Activated naive CD4-positive, alpha-beta T cell treated with anti-CD3 and anti-CD28 coated beads, Interleukin-2, amount 10 ng/mL, durations not matched to agents 7 days and 5 days (primary cell): Measurements from ENCODE around the gene RAD23A.
"Not testable (repeated sequence)": the region's sequence is repeated elsewhere in the genome, so short reads cannot be mapped to it uniquely, and the experiment has no call there.

Experiments
- CTCF ChIA-PET: fragments of 350-600 bp; sonication (Branson Sonifier 250); formaldehyde crosslinking; loops from one replicate; lab custom pipeline; 2021; ENCODE audit warnings: antibody characterized with exemption; lab: Charles Lee
- DNase-seq: peaks from one replicate; pipeline ENCODE4 v3.0.0-alpha.2; 2020
- H3K27ac Mint-ChIP-seq: one replicate; pipeline ENCODE4 v1.8.0; 2021; ENCODE audit warnings: mild to moderate bottlenecking, moderate library complexity, mixed read lengths
- H3K27me3 Mint-ChIP-seq: one replicate; pipeline ENCODE4 v1.8.0; 2021; ENCODE audit warnings: mild to moderate bottlenecking, mixed read lengths
- H3K36me3 Mint-ChIP-seq: one replicate; pipeline ENCODE4 v1.8.0; 2021; ENCODE audit warnings: mixed read lengths
- H3K4me1 Mint-ChIP-seq: one replicate; pipeline ENCODE4 v1.8.0; 2021; ENCODE audit warnings: mixed read lengths
- H3K4me3 Mint-ChIP-seq: one replicate; pipeline ENCODE4 v1.8.0; 2021; ENCODE audit warnings: mild to moderate bottlenecking, moderate library complexity, mixed read lengths
- H3K9me3 Mint-ChIP-seq: one replicate; pipeline ENCODE4 v1.8.0; 2021; ENCODE audit warnings: mixed read lengths

Gene RAD23A

DNA sequence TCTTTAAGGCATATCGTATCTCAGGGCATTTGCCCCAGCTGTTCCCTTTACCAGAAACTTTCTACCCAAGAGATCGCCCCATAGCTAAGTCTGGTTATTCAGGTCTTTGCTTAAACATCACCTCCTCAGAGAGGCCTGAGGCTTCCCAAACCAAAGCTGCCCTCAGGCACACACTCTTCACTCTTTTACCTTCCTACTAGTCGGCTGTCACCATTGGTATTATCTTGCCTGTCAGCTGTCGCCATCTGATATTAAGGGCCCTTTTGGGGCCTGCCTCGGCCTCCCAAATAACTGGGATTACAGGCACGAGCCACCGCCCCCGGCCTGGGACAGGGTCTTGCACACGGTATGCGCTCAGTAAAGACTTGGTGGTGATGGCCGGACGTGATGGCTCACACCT is 10.3 kb downstream of the RAD23A start:
- H3K4me3 Mint-ChIP-seq: peak overlapping the region; percentile 84
- CTCF ChIA-PET: interaction anchor here (1.0 to 4.9 kb wide), 3 partner anchors 9 to 71 kb away, joined by 3 to 30 read pairs (median 6); no protein-coding TSS in a partner anchor
- no peaks in the 10 kb centered on the region for H3K27me3 Mint-ChIP-seq
- no peak for DNase-seq
- H3K4me1 Mint-ChIP-seq: peaks cover 35% of the 10 kb centered on the region
- H3K36me3 Mint-ChIP-seq: peaks cover 32% of the 10 kb centered on the region
- H3K9me3 Mint-ChIP-seq: no peaks in the 10 kb centered on the region
- H3K27ac Mint-ChIP-seq: peak overlapping the region; percentile 87

DNA sequence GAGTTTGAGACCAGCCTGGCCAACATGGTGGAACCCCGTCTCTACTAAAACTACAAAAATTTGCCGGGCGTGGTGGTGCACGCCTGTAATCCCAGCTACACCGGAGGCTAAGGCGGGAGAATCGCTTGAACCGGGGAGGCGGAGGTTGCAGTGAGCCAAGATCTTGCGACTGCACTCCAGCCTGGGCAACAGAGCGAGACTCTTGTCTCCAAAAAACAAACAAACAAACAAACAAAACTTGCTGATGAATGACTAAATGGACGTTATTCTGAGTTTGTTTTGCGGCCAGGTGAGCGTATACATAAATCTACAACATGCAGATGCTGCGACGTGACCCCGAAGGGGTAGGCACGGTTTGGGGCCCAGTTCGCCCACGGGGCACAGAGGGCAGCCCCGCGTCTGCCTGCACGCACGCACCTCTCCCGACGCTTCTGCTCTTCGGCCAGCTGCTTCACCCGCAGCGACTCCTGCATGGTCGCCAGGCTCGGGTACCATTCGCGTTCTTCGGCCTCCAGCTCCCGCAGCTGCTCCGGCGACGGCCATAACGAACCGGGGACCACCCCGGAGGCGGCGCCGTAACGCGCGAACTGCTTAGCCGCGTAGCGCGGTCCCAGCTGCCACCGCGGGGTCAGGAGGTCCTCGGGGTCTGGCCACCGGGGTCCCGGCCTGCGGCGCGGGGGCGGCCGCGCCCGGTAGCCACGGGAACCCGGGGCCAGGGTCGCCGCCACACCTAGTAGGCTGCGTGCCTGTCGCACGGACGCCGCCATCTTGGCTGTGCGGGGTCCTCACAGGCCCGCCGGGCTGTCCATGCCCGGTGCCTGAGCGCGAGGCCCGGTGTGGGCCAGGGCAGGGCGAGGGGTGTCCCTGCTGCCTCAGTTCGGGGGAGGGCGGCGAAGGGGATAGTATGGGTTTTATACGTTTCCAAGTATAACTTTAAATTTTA is 11.1 kb downstream of the RAD23A start, which contains the start of gene GADD45GIP1:
GADD45GIP1 (minus strand) TSS at position 778 of the 943 bp plus-strand sequence; CDS start at position 767, 11 bp downstream.
- Mint-ChIP-seq H3K27me3 (no peaks in the 10 kb centered on the region), H3K4me1 (peaks cover 35% of the 10 kb centered on the region), H3K4me3 (peak within 1 kb of the TSS; percentile 86), H3K9me3 (no peaks in the 10 kb centered on the region), H3K27ac (peak within 1 kb of the TSS; percentile 93), H3K36me3 (peaks cover 24% of the 10 kb centered on the region)
- CTCF ChIA-PET: interaction anchor here (0.6 to 4.9 kb wide), 4 partner anchors 8 to 72 kb away, joined by 3 to 30 read pairs (median 6); no protein-coding TSS in a partner anchor
- peak; percentile 88 for DNase-seq

DNA sequence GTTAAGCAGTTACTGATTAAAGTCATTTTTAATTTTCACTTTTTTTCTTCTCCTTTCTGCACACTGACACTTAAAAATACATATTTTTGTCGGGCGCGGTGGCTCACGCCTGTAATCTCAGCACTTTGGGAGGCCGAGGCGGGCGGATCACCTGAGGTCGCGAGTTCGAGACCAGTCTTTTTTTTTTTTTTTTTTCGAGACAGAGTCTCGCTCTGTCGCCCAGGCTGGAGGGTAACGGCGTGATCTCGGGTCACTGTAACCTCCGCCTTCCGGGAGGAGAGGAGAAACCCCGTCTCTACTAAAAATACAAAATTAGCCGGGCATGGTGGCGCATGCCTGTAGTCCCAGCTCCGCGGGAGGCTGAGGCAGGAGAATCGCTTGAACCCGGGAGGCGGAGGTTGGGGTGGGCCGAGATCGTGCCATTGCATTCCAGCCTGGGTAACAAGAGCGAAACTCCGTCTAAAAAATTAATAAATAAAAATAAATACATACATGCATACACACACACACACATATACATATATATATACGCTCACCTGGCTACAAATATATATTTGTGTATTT is 11.8 kb downstream of the RAD23A start:
- Mint-ChIP-seq H3K27ac (peak overlapping the region; percentile 93), H3K4me3 (peak overlapping the region; percentile 86), H3K36me3 (peaks cover 20% of the 10 kb centered on the region), H3K4me1 (peaks cover 35% of the 10 kb centered on the region)
- not testable (repeated sequence) for H3K9me3 Mint-ChIP-seq, H3K27me3 Mint-ChIP-seq, DNase-seq
- CTCF ChIA-PET: interaction anchor here (0.6 to 4.9 kb wide), 2 partner anchors 8 to 25 kb away, joined by 5 to 30 read pairs; no protein-coding TSS in a partner anchor

DNA sequence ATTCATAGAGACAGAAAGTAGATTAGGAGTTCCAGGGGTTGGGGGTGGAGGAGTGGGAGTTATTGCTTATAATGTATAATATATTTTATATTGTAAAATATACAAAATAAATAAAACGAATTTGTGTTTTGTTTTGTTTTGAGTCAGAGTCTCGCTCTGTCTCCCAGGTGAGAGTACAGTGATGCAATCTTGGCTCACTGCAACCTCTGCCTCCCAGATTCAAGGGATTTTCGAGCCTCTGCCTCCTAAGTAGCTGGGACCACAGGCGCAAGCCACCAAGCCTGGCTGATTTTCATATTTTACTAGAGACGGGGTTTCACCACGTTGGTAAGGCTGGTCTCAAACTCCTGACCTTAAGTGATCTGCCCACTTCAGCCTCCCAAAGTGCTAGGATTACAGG is 13.8 kb downstream of the RAD23A start:
- Mint-ChIP-seq H3K27me3 (peaks cover 18% of the 10 kb centered on the region), H3K4me1 (peaks cover 27% of the 10 kb centered on the region), H3K27ac (no peak overlapping the region), H3K36me3 (peaks cover 8% of the 10 kb centered on the region), H3K9me3 (no peaks in the 10 kb centered on the region), H3K4me3 (no peak overlapping the region)
- CTCF ChIA-PET: no interaction called here
- DNase-seq: no peak

DNA sequence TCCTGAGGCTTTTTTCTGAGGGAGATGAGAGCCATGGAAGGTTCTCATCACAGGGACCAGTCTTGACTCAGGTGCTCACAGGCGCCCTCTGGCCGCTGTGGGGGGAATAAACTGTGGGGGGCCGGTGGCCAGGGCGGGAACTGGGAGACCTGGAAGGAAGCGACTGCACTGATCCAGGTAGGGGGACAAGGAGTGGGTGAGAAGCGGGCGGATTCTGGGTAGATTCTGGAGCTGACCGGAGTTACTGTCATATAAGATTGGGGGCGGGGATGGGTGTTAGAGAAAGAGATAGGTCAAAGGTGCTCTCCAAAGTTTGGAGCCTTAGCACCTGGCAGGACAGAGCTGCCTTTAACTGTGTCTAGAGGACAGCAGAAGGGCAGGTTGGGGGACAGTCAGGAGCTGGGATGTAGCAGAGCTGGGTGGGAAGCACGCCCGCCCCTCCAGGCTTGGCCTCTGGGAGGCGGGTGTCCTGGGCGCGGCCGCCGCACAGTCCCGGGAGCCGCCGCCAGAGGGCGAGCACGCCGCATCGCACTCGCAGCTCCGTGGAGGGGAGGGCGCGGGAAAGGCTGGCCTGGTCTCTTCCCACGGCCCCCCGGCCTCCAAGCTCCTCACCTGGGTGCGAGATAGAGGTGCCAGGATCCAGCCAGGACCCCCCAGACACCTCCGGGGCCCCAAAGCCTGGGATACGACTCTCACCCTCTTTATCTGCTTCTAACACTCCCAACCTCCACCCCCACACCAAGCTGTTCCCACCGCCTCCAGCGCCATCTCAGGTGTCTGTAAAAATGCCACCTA is 19.6 kb downstream of the RAD23A start:
- CTCF ChIA-PET: interaction anchor here (0.6 to 5.6 kb wide), 55 partner anchors 10 to 287 kb away, joined by 3 to 104 read pairs (median 4); partner anchors contain the start of genes DNASE2, FARSA, GADD45GIP1 and GCDH

DNA sequence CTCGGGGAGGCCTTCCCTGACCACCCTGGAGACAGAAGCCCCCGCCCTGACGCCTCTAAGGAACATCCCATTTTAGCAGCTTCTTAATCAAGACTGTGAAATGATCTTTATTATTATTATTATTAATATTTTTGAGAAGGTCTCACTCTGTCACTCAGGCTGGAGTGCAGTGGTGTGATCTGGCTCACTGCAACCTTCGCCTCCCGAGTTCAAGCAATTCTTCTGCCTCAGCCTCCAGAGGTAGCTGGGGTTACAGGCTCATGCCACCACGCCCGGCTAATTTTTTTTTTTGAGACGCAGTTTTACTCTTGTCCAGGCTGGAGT is 20.1 kb downstream of the RAD23A start:
- no peaks in the 10 kb centered on the region for H3K36me3 Mint-ChIP-seq
- CTCF ChIA-PET: interaction anchor here (0.6 to 5.6 kb wide), 54 partner anchors 11 to 696 kb away, joined by 3 to 104 read pairs (median 4); partner anchors contain the start of genes DNASE2, FARSA, GADD45GIP1 and GCDH
- no peak overlapping the region for H3K27ac Mint-ChIP-seq

More for the DNA sequence above, 19.6 kb downstream of the RAD23A start:
- H3K36me3 Mint-ChIP-seq: no peaks in the 10 kb centered on the region
- peak overlapping the region; percentile 89 for H3K27ac Mint-ChIP-seq
- peak; percentile 87 for DNase-seq
- H3K27me3 Mint-ChIP-seq: peaks cover 28% of the 10 kb centered on the region
- H3K9me3 Mint-ChIP-seq: no peaks in the 10 kb centered on the region
- H3K4me1 Mint-ChIP-seq: peaks cover 10% of the 10 kb centered on the region
- peak overlapping the region; percentile 90 for H3K4me3 Mint-ChIP-seq

DNA sequence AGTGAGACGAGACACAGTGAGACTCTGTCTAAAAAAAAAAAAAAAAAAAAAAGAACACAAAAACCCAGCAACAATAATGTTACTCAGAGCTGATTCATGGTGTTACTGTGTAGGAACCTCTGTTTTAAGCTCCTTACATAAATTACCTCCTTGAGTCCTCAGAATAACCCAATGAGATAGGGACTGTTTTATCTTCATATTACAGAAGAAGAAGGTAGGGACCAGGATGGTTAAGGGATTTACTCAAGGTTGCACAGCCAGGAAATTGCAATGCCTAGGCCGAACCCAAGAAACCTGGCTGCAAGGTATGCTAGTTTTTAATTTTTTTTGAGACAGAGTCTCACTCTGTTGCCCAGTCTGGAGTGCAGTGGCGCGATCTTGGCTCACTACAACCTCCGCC is 22.2 kb downstream of the RAD23A start:
- Mint-ChIP-seq H3K4me3 (no peak overlapping the region), H3K27me3 (peaks cover 26% of the 10 kb centered on the region), H3K27ac (no peak overlapping the region), H3K4me1 (peaks cover 10% of the 10 kb centered on the region), H3K9me3 (no peaks in the 10 kb centered on the region), H3K36me3 (no peaks in the 10 kb centered on the region)
- no peak for DNase-seq
- CTCF ChIA-PET: interaction anchor here (0.8 to 5.6 kb wide), 6 partner anchors 9 to 128 kb away, joined by 3 to 104 read pairs (median 4); no protein-coding TSS in a partner anchor

More for the DNA sequence above, 20.1 kb downstream of the RAD23A start:
- no peak for DNase-seq
- Mint-ChIP-seq H3K9me3 (no peaks in the 10 kb centered on the region), H3K27me3 (peaks cover 33% of the 10 kb centered on the region), H3K4me1 (peaks cover 10% of the 10 kb centered on the region), H3K4me3 (peak overlapping the region; percentile 61)

DNA sequence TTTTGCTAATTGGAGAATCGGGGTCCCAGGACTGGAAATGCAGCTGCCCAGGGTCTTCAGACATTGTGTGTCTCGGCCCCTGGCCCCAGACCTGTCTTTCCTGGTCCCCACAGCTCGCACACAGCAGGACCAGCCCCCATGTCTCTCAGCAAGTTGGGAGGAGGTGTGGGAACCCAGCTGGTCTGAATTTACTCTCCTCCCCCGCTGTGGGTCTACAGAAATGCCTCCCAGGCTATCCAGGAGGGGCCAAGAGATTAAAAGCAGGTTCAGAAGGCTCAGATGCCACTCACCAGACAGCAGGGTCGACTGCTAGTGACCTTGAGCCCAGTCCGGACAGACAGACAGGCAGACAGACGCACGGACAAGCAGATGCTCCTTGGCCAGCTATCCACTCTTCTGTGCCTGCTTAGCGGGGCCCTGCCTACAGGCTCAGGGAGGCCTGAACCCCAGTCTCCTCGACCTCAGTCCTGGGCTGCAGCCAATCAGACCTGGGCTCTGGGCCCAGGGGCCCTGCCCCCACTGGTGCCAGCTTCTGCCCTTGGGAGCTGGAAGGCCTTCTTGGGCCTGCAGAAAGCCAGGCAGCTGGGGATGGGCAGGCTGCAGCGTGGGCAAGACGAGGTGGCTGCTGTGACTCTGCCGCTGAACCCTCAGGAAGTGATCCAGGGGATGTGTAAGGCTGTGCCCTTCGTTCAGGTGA is 23.8 kb downstream of the RAD23A start, which contains the start of gene DAND5:
DAND5 (plus strand) TSS at position 285 of the 697 bp plus-strand sequence; CDS start at position 370, 85 bp downstream.
- Mint-ChIP-seq H3K9me3 (no peaks in the 10 kb centered on the region), H3K36me3 (no peaks in the 10 kb centered on the region), H3K4me3 (no peak within 1 kb of the TSS), H3K27ac (no peak within 1 kb of the TSS), H3K4me1 (peaks cover 10% of the 10 kb centered on the region), H3K27me3 (peaks cover 30% of the 10 kb centered on the region)
- no peak for DNase-seq
- CTCF ChIA-PET: no interaction called here

DNA sequence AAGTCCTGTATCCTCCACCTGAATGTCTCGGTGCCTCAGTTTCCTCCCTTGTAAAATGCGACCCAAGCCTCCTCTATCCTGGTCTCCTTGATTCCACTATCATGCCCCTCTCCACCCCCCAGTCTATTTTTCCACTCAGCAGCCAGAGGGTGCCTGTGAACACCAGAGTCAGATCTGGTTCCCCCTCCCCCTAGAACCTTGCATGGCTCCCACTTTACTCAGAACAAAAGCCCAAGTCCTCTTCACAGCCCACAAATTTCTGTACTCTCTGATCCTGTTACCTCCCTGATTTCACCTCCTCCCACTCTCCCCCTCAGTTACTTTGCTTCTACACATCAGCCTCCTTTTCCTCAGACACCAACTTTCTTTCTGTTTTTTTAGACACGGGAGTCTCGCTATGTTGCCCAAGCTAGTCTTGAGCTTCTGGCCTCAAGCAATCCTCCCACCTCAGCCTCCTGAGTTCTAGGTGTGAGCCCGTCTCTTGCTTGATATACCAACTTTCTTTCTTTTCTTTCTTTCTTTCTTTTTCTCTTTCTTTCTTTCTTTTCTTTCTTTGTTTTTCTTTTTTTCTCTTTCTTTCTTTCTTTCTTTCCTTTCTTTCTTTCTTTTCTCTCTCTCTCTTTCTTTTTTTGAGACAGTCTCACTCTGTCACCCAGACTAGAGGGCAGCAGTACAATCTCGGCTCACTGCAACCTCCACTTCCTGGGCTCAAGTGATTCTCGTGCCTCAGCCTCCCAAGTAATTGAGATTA is 24.6 kb downstream of the RAD23A start:
- CTCF ChIA-PET: no interaction called here

DNA sequence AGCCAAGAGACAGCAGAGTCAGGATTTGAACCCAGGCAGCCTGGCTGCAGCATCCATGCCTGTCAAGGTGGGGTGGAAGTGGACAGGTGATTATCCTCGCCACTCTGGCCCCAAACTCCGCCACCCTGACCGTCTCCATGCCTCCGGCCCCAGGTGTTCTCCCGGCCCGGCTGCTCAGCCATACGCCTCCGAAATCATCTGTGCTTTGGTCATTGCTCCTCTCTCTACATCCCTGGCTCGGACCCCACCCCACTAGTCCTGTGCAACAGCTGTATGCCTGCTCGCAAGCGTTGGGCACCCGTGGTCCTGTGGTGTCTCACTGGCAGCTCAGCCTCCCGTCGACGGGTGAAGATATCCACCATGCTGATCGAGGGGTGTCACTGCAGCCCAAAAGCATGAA is 27.6 kb downstream of the RAD23A start:
- no peak overlapping the region for H3K27ac Mint-ChIP-seq
- no peak overlapping the region for H3K4me3 Mint-ChIP-seq
- H3K4me1 Mint-ChIP-seq: peaks cover 2% of the 10 kb centered on the region
- no peaks in the 10 kb centered on the region for H3K9me3 Mint-ChIP-seq
- CTCF ChIA-PET: interaction anchor here (0.7 to 7.6 kb wide), 3 partner anchors 7 to 122 kb away, joined by 5 to 104 read pairs (median 76); no protein-coding TSS in a partner anchor
- DNase-seq: no peak
- H3K27me3 Mint-ChIP-seq: peaks cover 50% of the 10 kb centered on the region
- no peaks in the 10 kb centered on the region for H3K36me3 Mint-ChIP-seq

More for the DNA sequence above, 24.6 kb downstream of the RAD23A start:
- no peak for DNase-seq
- peaks cover 32% of the 10 kb centered on the region for H3K27me3 Mint-ChIP-seq
- no peak overlapping the region for H3K4me3 Mint-ChIP-seq
- no peaks in the 10 kb centered on the region for H3K36me3 Mint-ChIP-seq
- peaks cover 5% of the 10 kb centered on the region for H3K4me1 Mint-ChIP-seq
- no peaks in the 10 kb centered on the region for H3K9me3 Mint-ChIP-seq
- no peak overlapping the region for H3K27ac Mint-ChIP-seq

DNA sequence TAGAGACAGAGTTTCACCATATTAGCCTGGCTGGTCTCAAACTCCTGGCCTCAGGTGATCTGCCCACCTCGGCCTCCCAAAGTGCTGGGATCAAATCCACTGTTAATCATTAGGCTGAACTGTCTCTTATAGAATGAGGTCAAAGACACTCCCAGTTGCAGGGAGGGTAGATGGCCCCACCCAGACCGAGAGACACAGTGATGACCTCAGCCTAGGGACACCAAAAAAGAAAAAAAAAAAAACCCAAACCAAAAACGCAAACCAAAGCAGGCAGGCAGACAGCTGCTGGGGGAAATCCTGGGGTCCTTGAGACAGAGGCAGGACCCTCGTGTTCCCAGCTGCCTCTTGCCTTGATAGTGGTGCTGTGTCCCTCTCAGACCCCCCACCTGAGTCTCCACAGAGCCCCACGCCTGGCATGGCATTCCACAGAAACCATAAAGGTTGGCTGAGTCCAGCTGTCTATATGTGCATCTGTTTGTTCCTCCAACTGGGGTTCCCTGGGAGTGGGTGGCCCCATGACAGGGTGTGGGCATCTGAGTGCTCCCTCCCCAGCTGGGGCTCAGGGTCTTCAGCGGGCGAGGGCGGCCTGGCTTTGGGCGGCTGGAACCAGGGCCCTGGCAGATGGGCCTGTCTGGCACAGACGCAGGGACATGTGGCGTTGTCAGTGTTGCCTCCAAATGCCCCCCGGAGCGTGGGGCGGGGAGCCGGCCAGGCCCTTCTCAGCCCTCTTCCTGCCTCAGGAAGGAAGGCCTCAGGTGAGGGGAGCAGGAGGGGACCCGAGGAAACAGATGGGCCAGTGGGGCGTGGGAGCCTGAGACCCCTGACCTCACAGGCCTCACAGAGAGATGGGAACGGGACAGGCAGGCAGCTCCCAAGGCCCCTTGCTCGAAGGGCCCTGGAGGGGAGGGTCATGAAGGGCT is 28.9 kb downstream of the RAD23A start:
- CTCF ChIA-PET: interaction anchor here (6.0 to 7.6 kb wide), 3 partner anchors 8 to 121 kb away, joined by 76 to 104 read pairs (median 81); no protein-coding TSS in a partner anchor
- Mint-ChIP-seq H3K27me3 (peaks cover 59% of the 10 kb centered on the region), H3K9me3 (no peaks in the 10 kb centered on the region), H3K36me3 (no peaks in the 10 kb centered on the region), H3K27ac (no peak overlapping the region), H3K4me3 (no peak overlapping the region), H3K4me1 (peaks cover 2% of the 10 kb centered on the region)
- DNase-seq: no peak
